ENCODE results near the gene ZBTB3. TPM values are rescaled to one million over a fixed set of nuclear protein-coding genes. Genes with fewer than 3 reads are reported as not detected.
"Not testable (repeated sequence)": the region's sequence is repeated elsewhere in the genome, so short reads cannot be mapped to it uniquely, and the experiment has no call there.

ZBTB3 gene
- total RNA-seq, 1 donor from 2014 or later = 2.9 TPM

DNA sequence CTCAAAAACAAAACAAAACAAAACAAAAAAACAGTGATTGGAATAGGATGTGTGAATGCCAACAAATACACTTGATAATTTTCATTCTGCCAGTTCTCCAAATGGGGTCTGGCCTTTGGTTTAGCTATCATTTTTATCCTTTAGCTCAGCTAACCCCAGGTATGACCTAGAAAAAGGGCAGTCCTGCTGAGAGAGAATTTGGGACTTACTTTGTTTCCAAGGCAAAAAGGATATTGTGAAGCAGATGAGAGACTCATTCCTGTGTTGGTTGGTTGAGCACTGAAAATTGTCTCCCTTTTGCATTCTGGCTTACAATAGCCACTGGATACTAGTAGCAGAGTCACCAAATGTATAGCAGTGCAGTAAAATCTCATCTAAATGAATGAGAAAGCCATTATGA, 16.8 kb downstream of the ZBTB3 start:
- H3K36me3 ChIP-seq = peaks cover 70% of the 10 kb centered on the region in 2 donors
- no peak for DNase-seq (ENCODE audit: low spot score in 2 of 2)
- no peaks in the 10 kb centered on the region for H3K4me1 ChIP-seq
- no peaks in the 10 kb centered on the region for H3K9me3 ChIP-seq
- no peak overlapping the region for H3K27ac ChIP-seq
- intact Hi-C loops (cut with DNase I) = no loop called here
- no peak overlapping the region for H3K4me3 ChIP-seq
- TF ChIP-seq, protein P1, sequence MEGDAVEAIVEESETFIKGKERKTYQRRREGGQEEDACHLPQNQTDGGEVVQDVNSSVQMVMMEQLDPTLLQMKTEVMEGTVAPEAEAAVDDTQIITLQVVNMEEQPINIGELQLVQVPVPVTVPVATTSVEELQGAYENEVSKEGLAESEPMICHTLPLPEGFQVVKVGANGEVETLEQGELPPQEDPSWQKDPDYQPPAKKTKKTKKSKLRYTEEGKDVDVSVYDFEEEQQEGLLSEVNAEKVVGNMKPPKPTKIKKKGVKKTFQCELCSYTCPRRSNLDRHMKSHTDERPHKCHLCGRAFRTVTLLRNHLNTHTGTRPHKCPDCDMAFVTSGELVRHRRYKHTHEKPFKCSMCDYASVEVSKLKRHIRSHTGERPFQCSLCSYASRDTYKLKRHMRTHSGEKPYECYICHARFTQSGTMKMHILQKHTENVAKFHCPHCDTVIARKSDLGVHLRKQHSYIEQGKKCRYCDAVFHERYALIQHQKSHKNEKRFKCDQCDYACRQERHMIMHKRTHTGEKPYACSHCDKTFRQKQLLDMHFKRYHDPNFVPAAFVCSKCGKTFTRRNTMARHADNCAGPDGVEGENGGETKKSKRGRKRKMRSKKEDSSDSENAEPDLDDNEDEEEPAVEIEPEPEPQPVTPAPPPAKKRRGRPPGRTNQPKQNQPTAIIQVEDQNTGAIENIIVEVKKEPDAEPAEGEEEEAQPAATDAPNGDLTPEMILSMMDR (IDR thresholded peaks at IDR 0.05) = no peak
- H3K27me3 ChIP-seq = no peaks in the 10 kb centered on the region

DNA sequence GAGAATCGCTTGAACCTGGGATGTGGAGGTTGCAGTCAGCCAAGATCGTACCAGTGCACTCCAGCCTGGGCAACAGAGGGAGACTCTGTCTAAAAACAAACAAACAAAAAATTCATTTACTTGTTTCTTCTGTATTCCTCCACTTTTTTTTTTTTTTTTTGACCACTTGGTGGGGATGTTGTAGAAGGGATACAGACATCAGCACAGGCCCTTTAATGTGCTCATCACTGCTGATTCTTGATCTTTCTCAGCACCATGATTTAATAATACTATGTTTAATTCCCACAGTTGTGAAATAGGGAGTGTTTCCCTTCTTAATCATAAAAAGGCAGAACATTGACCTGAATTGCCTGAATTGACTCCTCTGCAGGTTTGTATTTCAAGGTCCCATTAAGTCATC, 21.1 kb downstream of the ZBTB3 start:
- intact Hi-C loops (cut with DNase I) = no loop called here

DNA sequence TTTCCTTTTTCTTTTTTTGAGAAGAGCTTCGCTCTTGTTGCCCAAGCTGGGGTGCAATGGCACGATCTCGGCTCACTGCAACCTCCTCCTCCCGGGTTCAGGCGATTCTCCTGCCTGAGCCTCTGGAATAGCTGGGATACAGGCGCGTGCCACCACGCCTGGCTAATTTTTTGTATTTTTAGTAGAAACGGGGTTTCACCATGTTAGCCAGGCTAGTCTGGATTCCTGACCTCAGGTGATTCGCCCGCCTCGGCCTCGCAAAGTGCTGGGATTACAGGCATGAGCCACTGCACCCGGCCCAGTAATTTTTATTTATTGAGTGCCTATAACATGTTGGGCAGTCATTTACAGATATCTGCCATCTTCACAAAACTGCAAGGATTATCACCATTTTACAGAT, 23.9 kb downstream of the ZBTB3 start:
- intact Hi-C loops (cut with DNase I); DNase-seq (ENCODE audit: low spot score in 2 of 2); H3K9me3 ChIP-seq; H3K27me3 ChIP-seq: not testable (repeated sequence)
- Histone ChIP-seq H3K27ac (peak overlapping the region; percentile 92 to 95), H3K36me3 (peaks cover 21 to 22% of the 10 kb centered on the region in 2 donors), H3K4me1 (peaks cover 5 to 30% of the 10 kb centered on the region in 2 donors), H3K4me3 (peak overlapping the region; percentile 38 to 98)

More for the DNA sequence above, 21.1 kb downstream of the ZBTB3 start:
- H3K4me3 ChIP-seq = no peak overlapping the region
- no peaks in the 10 kb centered on the region for H3K9me3 ChIP-seq
- H3K27me3 ChIP-seq = no peaks in the 10 kb centered on the region
- H3K36me3 ChIP-seq = peaks cover 46 to 47% of the 10 kb centered on the region in 2 donors
- H3K27ac ChIP-seq = no peak overlapping the region
- peaks cover 5 to 24% of the 10 kb centered on the region in 2 donors for H3K4me1 ChIP-seq
- no peak for DNase-seq (ENCODE audit: low spot score in 2 of 2)
- TF ChIP-seq, protein P1 (IDR thresholded peaks at IDR 0.05) = no peak

DNA sequence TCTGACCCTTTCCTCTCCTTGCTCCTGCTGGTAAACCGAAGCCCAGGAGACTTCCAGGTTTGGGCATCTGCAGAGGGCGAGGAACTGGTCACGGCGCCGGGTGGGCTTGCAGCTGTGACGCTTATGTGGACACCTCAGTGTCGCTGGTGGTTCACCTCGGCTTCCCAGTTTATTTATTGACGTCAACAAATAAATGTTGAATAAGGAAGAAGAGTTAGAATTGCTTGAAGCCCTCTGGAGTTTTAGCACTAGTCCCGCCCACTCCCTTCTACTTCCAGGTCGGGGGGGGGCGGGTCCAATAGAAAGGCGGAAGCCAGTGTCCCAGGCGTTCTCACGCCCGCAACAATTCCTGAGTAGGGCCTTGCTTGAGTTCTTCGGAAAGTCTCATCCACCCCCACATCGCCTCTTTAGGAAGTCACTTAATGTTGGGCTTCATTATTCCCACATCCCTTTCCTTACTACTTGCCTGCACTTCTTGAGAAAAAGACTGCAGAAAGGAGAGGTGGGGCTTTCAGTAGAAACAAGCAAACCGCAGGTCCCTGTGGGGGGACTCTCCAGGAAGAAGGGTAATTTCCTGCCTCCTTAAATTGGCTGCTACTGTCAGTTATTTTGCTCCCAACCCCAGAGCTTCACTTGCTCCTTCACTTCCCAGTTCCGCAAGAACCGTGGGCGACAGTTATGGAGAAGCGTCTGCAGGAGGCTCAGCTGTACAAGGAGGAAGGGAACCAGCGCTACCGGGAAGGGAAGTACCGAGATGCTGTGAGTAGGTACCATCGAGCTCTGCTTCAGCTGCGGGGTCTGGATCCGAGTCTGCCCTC, 25.6 kb downstream of the ZBTB3 start, which contains the start of gene TTC9C:
Gene TTC9C, plus strand, starts transcription at position 316 of the 818 bp plus-strand sequence. Its CDS starts 363 bp downstream, at position 679.
- intact Hi-C loops (cut with DNase I) = loop anchor here (1.0 to 5.0 kb wide), 5 partner anchors 25 to 129 kb away; partner anchors contain the start of genes C11orf98, CSKMT, TAF6L and TMEM179B
- Histone ChIP-seq H3K4me1 (peaks cover 5 to 42% of the 10 kb centered on the region in 2 donors), H3K36me3 (peaks cover 10 to 20% of the 10 kb centered on the region in 2 donors), H3K9me3 (no peaks in the 10 kb centered on the region), H3K27ac (peak within 1 kb of the TSS; percentile 92 to 95), H3K4me3 (peak within 1 kb of the TSS; percentile 98 to 99), H3K27me3 (no peaks in the 10 kb centered on the region)
- peak; percentile 54 to 95 for DNase-seq (ENCODE audit: low spot score in 2 of 2)
- TF ChIP-seq, protein P1 (IDR thresholded peaks at IDR 0.05) = no peak

DNA sequence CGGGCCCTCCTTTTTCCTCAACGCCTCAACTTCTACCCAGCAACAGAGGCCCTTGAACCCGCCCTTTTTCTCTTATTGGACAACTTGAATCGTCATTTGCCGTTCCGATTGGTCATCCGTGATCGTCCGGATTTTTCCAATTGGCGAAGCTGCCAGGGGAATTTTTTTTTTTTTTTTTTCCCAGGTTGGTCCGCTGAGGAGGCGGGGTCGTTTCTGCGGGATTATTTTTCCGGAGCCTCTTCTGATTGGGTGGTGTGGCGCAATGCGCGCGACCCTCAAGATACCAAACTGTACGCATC, 26.1 kb downstream of the ZBTB3 start:
- H3K4me3 ChIP-seq = peak overlapping the region; percentile 98 to 99
- H3K4me1 ChIP-seq = peaks cover 5 to 42% of the 10 kb centered on the region in 2 donors
- H3K36me3 ChIP-seq = peaks cover 11 to 20% of the 10 kb centered on the region in 2 donors
- no peaks in the 10 kb centered on the region for H3K27me3 ChIP-seq
- H3K27ac ChIP-seq = peak overlapping the region; percentile 92 to 95
- DNase-seq (ENCODE audit: low spot score in 2 of 2) = peak; percentile 61 to 92
- TF ChIP-seq, protein P1 (IDR thresholded peaks at IDR 0.05) = no peak
- no peaks in the 10 kb centered on the region for H3K9me3 ChIP-seq
- intact Hi-C loops (cut with DNase I) = loop anchor here (1.0 to 5.0 kb wide), 9 partner anchors 19 to 129 kb away; partner anchors contain the start of genes B3GAT3, C11orf98, CSKMT and GANAB

Measured in ascending aorta (tissue), 2 donors.